Left hindlimb (tissue), 1 donor: Measurements from ENCODE around the gene FOCAD.
"Not testable (repeated sequence)": the region's sequence is repeated elsewhere in the genome, so short reads cannot be mapped to it uniquely, and the experiment has no call there.

ENCODE experiments used
- DNase-seq: peaks from one replicate; pipeline ENCODE4 v3.0.0-alpha.2; 2018

Gene FOCAD

GRCh38 chr9:20884985-20885593 is 201.0 kb downstream of the FOCAD start:
- DNase-seq: no peak

- no peak for DNase-seq
Measured at GRCh38 chr9:20898885-20899554, 215.0 kb downstream of the FOCAD start.

- DNase-seq: no peak
Measured at GRCh38 chr9:20903212-20903611, 219.2 kb downstream of the FOCAD start.

GRCh38 chr9:20904995-20905394 is 220.9 kb downstream of the FOCAD start:
- DNase-seq: no peak

- DNase-seq: no peak
Measured at GRCh38 chr9:20906326-20906725, 222.3 kb downstream of the FOCAD start.

- no peak for DNase-seq
Measured at GRCh38 chr9:20908461-20908860, 224.4 kb downstream of the FOCAD start.

GRCh38 chr9:20914556-20914955 is 230.5 kb downstream of the FOCAD start:
- no peak for DNase-seq

GRCh38 chr9:20921362-20921761 is 237.3 kb downstream of the FOCAD start:
- DNase-seq: no peak

GRCh38 chr9:20925256-20926045 is 241.4 kb downstream of the FOCAD start:
- DNase-seq: no peak

- DNase-seq: no peak
Measured at GRCh38 chr9:20929276-20929675, 245.2 kb downstream of the FOCAD start.

- no peak for DNase-seq
Measured at GRCh38 chr9:20930836-20931235, 246.8 kb downstream of the FOCAD start.

- DNase-seq: no peak
Measured at GRCh38 chr9:20940447-20941173, 256.6 kb downstream of the FOCAD start.

- peak; percentile 31 for DNase-seq
Measured at GRCh38 chr9:20941174-20941690, 257.2 kb downstream of the FOCAD start.

- no peak for DNase-seq
Measured at GRCh38 chr9:20944507-20944906, 260.4 kb downstream of the FOCAD start.

GRCh38 chr9:20945269-20945668 is 261.2 kb downstream of the FOCAD start:
- no peak for DNase-seq

- no peak for DNase-seq
Measured at GRCh38 chr9:20945856-20946255, 261.8 kb downstream of the FOCAD start.

- no peak for DNase-seq
Measured at GRCh38 chr9:20948703-20949102, 264.6 kb downstream of the FOCAD start.

- DNase-seq: no peak
Measured at GRCh38 chr9:20950707-20951106, 266.6 kb downstream of the FOCAD start.

- no peak for DNase-seq
Measured at GRCh38 chr9:20962536-20963225, 278.6 kb downstream of the FOCAD start.

- DNase-seq: no peak
Measured at GRCh38 chr9:20972684-20973083, 288.6 kb downstream of the FOCAD start.

GRCh38 chr9:20973246-20973947 is 289.3 kb downstream of the FOCAD start:
- DNase-seq: not testable (repeated sequence)
